Measurements from ENCODE around the gene THOC6.

The THOC6 gene

GRCh38 chr16:2979669-2980226, 44.1 kb upstream of the THOC6 start:
- TF ChIP-seq CTCF (IDR thresholded peaks at IDR 0.05; ENCODE audit: low read depth, low read length): no peak
- no peak for DNase-seq (ENCODE audit: extremely low read depth, low read depth)

- no peak for TF ChIP-seq CTCF (IDR thresholded peaks at IDR 0.05; ENCODE audit: low read depth, low read length)
Measured at GRCh38 chr16:2980227-2981176, 43.3 kb upstream of the THOC6 start, which contains the start of gene PKMYT1. TSS of gene PKMYT1 (minus strand) at chr16:2980446. CDS start at chr16:2979657, 789 bp downstream.

GRCh38 chr16:2981177-2981898, 42.5 kb upstream of the THOC6 start:
- TF ChIP-seq CTCF (IDR thresholded peaks at IDR 0.05; ENCODE audit: low read depth, low read length): no peak
- DNase-seq (ENCODE audit: extremely low read depth, low read depth): no peak

More at GRCh38 chr16:2980227-2981176, 43.3 kb upstream of the THOC6 start, which contains the start of gene PKMYT1:
- DNase-seq (ENCODE audit: extremely low read depth, low read depth): peak; percentile 63

GRCh38 chr16:2981899-2982250, 42.0 kb upstream of the THOC6 start:
- no peak for TF ChIP-seq CTCF (IDR thresholded peaks at IDR 0.05; ENCODE audit: low read depth, low read length)
- DNase-seq (ENCODE audit: extremely low read depth, low read depth): no peak

- no peak for TF ChIP-seq CTCF (IDR thresholded peaks at IDR 0.05; ENCODE audit: low read depth, low read length)
- DNase-seq (ENCODE audit: extremely low read depth, low read depth): no peak
Measured at GRCh38 chr16:2982402-2982801, 41.4 kb upstream of the THOC6 start.

- TF ChIP-seq CTCF (IDR thresholded peaks at IDR 0.05; ENCODE audit: low read depth, low read length): peak; percentile 44
- peak; percentile 34 for DNase-seq (ENCODE audit: extremely low read depth, low read depth)
Measured at GRCh38 chr16:2983706-2984136, 40.1 kb upstream of the THOC6 start.
